A673 (cell line): ENCODE results near the gene PANX2. TPM values are rescaled to one million over a fixed set of nuclear protein-coding genes. Genes with fewer than 3 reads are reported as not detected.

Experiments
- BruUV-seq: library from RNA; stranded (reverse); fragments of 400-500 nt; replicated peaks from 2 replicates; lab custom pipeline; 2021; lab: Mats Ljungman, UMichigan
- CTCF ChIA-PET: fragments of 300-600 bp; sonication (Branson Sonifier 250); formaldehyde crosslinking; loops from one replicate; lab custom pipeline; 2022; ENCODE audit warnings: antibody characterized with exemption; lab: Charles Lee
- POLR2A ChIA-PET: fragments of 300-600 bp; sonication (Branson Sonifier 250); formaldehyde crosslinking; loops from one replicate; lab custom pipeline; 2022; ENCODE audit warnings: antibody characterized with exemption; ENCODE audit not compliant: low non-redundant PET; lab: Charles Lee
- DNase-seq: peaks from one replicate; pipeline ENCODE4 v3.0.0-alpha.2; 2015; ENCODE audit warnings: low spot score
- H3K27ac ChIP-seq: fragments of 200-600 bp; sonication (generic); 2 replicates; pipeline ENCODE4 v1.5.1; 2016; ENCODE audit warnings: mixed run types, low read depth, mild to moderate bottlenecking, mixed read lengths, antibody characterized with exemption, low read length; ENCODE audit not compliant: poor library complexity, severe bottlenecking
- H3K27me3 ChIP-seq: fragments of 200-600 bp; sonication (generic); replicated peaks from 2 replicates; pipeline ENCODE4 v1.6.1; 2017; ENCODE audit warnings: mixed run types, low read depth, mild to moderate bottlenecking, mixed read lengths, antibody characterized with exemption, low read length; ENCODE audit not compliant: insufficient read depth, poor library complexity
- H3K36me3 ChIP-seq: fragments of 200-600 bp; sonication (generic); 2 replicates; pipeline ENCODE4 v1.6.1; 2016; ENCODE audit warnings: mixed run types, mild to moderate bottlenecking, mixed read lengths, antibody characterized with exemption, low read length; ENCODE audit not compliant: insufficient read depth, poor library complexity, severe bottlenecking
- H3K4me1 ChIP-seq: fragments of 200-600 bp; sonication (generic); 2 replicates; pipeline ENCODE4 v1.6.1; 2017; ENCODE audit warnings: mixed run types, mild to moderate bottlenecking, mixed read lengths, antibody characterized with exemption, low read length; ENCODE audit not compliant: insufficient read depth, poor library complexity, severe bottlenecking
- H3K4me3 ChIP-seq: fragments of 200-600 bp; sonication (generic); 2 replicates; pipeline ENCODE4 v1.5.1; 2016; ENCODE audit warnings: low read depth, mixed run types, mild to moderate bottlenecking, mixed read lengths, low read length; ENCODE audit not compliant: poor library complexity, severe bottlenecking
- H3K9me3 ChIP-seq: fragments of 200-600 bp; sonication (generic); 2 replicates; pipeline ENCODE4 v1.6.1; 2016; ENCODE audit warnings: mixed run types, low read depth, mild to moderate bottlenecking, mixed read lengths, antibody characterized with exemption, low read length; ENCODE audit not compliant: poor library complexity, severe bottlenecking
- EZH2 ChIP-seq: fragments of 200-600 bp; sonication (generic); IDR thresholded peaks from 2 replicates; pipeline ENCODE4 v1.6.1; 2017; ENCODE audit warnings: borderline replicate concordance, low read depth, mild to moderate bottlenecking, mixed read lengths, antibody characterized with exemption, low read length; ENCODE audit not compliant: poor library complexity, severe bottlenecking
- intact Hi-C: fragments of 100-400 bp; cut with micrococcal nuclease; formaldehyde crosslinking; loops from one replicate; pipeline ENCODE4 v1.10.0; 2022; ENCODE audit not compliant: unreplicated experiment
- total RNA-seq: library from RNA; stranded (reverse); gene quantifications from 2 replicates; pipeline ENCODE4 v1.2.3, GENCODE V29; 2021
- TF ChIP-seq, protein P1 (sequence below): fragments of 300-800, 200-600 bp; sonication (generic); conservative IDR thresholded peaks from 2 replicates; pipeline ENCODE4 v1.5.1; 2017; ENCODE audit warnings: low read depth, mild to moderate bottlenecking, antibody characterized with exemption, low read length, moderate library complexity, mixed read lengths

PANX2 gene
- total RNA-seq, 1 experiment from 2014 or later: 7.6 TPM

DNA sequence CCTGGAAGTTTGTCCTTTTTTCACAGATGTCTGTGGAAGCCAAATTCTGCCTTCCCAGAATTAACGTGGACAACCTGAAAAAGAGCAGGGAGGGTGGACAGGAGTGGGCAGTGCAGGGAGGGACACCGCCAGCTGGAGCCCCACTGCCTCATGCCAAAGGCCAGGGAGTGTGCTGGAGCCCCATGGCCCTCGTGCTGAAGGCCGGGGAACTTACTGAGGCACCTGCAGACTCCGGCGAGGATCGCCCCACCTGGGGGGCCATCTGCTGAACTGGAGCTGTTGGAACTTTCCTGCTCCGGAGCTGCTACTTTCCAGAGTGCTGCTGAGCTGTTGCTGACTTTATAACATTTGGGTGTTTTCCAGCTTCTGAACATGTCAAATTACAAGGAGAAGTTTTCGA, 45.5 kb upstream of the PANX2 start:
- Histone ChIP-seq H3K27me3 (no peaks in the 10 kb centered on the region), H3K9me3 (no peaks in the 10 kb centered on the region), H3K4me3 (no peak overlapping the region), H3K27ac (no peak overlapping the region), H3K4me1 (no peaks in the 10 kb centered on the region), H3K36me3 (no peaks in the 10 kb centered on the region)
- no peak for TF ChIP-seq EZH2
- TF ChIP-seq, protein P1, sequence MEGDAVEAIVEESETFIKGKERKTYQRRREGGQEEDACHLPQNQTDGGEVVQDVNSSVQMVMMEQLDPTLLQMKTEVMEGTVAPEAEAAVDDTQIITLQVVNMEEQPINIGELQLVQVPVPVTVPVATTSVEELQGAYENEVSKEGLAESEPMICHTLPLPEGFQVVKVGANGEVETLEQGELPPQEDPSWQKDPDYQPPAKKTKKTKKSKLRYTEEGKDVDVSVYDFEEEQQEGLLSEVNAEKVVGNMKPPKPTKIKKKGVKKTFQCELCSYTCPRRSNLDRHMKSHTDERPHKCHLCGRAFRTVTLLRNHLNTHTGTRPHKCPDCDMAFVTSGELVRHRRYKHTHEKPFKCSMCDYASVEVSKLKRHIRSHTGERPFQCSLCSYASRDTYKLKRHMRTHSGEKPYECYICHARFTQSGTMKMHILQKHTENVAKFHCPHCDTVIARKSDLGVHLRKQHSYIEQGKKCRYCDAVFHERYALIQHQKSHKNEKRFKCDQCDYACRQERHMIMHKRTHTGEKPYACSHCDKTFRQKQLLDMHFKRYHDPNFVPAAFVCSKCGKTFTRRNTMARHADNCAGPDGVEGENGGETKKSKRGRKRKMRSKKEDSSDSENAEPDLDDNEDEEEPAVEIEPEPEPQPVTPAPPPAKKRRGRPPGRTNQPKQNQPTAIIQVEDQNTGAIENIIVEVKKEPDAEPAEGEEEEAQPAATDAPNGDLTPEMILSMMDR: no peak
- ChIA-PET CTCF (no interaction called here), POLR2A (no interaction called here)
- DNase-seq: no peak
- no TSS peak for BruUV-seq
- intact Hi-C loops: no loop called here

DNA sequence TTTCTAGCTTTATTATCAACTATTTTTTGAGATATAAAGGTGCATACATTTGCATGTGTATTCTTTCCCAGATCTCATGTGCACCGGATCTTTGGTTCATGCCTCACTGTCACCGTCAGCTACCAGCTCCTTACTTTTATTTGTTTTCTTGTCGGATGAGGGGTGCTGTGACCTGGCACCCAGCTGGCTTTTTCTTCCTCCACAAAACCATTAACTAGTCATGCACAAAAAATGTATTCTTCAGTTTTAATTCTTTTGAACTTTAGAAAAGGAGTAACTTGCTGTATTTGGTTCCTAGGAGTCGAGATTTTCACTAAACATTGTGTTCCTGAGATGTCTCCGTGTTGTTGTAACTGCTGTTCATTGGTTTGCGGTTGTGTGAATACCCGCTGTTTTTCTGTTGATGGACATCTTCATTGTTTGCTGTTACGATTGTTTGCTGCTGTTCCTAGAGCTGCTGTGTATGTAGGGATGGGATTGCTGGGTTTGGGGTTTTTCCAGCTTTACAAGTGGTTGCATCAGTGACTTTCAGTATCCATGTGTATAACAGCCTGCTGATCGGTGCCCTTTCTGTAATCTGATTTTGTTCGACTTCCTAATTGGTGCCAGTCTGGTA, 41.3 kb upstream of the PANX2 start:
- H3K4me1 ChIP-seq: no peaks in the 10 kb centered on the region
- POLR2A ChIA-PET: interaction anchor here (0.6 kb wide), 1 partner anchor 10 kb away, joined by 4 read pairs; no protein-coding TSS in a partner anchor
- H3K36me3 ChIP-seq: no peaks in the 10 kb centered on the region
- no peaks in the 10 kb centered on the region for H3K9me3 ChIP-seq
- CTCF ChIA-PET: no interaction called here
- no TSS peak for BruUV-seq
- no peak for TF ChIP-seq EZH2
- TF ChIP-seq, protein P1: no peak
- no peak overlapping the region for H3K4me3 ChIP-seq
- H3K27ac ChIP-seq: no peak overlapping the region
- H3K27me3 ChIP-seq: no peaks in the 10 kb centered on the region
- no peak for DNase-seq
- intact Hi-C loops: no loop called here

DNA sequence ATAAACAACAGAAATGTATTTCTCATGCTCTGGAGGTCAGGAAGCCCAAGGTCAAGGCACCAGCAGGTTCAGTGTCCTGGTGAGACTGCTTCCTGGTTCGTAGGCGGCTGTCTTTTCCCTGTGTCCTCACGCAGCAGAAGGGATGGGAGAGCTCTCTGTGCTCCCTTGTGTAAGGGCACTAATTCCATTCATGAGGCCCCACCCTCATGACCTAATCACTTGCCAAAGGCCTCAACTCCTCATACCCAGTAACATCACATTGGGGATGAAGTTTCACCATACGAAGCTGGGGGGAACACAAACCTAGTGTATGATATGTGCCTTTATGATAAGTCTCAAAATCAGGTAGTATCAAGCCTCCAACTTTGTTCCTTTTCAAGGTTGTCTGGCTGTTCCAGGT, 38.6 kb upstream of the PANX2 start:
- no peak for TF ChIP-seq EZH2
- TF ChIP-seq, protein P1: no peak
- Histone ChIP-seq H3K27ac (no peak overlapping the region), H3K27me3 (no peaks in the 10 kb centered on the region), H3K4me3 (no peak overlapping the region), H3K9me3 (no peaks in the 10 kb centered on the region), H3K4me1 (peaks cover 5% of the 10 kb centered on the region), H3K36me3 (no peaks in the 10 kb centered on the region)
- ChIA-PET CTCF (no interaction called here), POLR2A (no interaction called here)
- BruUV-seq: no TSS peak
- DNase-seq: no peak
- intact Hi-C loops: no loop called here
